HG02642 (cell line): ENCODE results near the gene ARHGAP25.

Source experiments
- ATAC-seq: cut with Tn5 transposase; IDR thresholded peaks from one replicate; pipeline ENCODE4 v1.9.1; 2021; ENCODE audit warnings: mild to moderate bottlenecking; ENCODE audit not compliant: unreplicated experiment, poor library complexity

ARHGAP25 gene

DNA sequence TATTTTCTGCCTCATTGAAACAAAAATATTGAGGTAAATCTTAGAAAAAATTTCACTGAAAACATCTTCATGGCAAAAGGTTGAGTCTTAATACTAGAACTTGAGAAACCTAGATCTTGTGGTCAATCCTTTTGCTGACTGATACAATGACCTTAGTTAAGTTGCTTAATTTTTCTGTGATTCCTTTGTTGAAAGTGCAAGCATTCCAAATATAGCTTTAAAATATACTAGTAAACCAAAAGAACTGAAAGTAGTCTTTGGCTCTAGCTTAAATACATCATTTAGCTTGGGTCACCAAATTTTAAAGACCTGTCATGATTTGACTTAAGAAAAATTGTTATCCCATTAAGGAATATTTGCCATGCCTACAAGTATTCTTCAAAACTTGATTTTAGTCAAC lies 119.9 kb downstream of the ARHGAP25 start:
- no peak for ATAC-seq

DNA sequence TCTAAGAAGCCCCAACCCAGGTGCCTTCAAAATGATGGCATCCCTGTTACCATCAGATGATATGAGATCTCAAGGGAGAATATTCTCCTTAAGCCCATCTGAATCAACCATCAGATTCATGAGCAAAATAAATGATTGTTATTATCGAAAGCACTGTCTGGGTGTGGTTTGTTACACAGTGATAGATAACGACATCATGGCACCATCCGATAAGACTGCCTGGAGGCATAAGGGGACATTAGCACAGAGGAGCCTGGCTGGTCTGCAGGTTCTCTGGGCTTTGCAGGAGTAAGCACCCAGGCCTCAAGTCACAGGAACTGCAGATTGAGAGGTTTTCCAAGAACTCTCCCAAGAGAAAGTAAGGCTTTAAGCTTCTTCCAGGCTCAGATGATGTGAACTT lies 120.9 kb downstream of the ARHGAP25 start:
- ATAC-seq, result no peak

DNA sequence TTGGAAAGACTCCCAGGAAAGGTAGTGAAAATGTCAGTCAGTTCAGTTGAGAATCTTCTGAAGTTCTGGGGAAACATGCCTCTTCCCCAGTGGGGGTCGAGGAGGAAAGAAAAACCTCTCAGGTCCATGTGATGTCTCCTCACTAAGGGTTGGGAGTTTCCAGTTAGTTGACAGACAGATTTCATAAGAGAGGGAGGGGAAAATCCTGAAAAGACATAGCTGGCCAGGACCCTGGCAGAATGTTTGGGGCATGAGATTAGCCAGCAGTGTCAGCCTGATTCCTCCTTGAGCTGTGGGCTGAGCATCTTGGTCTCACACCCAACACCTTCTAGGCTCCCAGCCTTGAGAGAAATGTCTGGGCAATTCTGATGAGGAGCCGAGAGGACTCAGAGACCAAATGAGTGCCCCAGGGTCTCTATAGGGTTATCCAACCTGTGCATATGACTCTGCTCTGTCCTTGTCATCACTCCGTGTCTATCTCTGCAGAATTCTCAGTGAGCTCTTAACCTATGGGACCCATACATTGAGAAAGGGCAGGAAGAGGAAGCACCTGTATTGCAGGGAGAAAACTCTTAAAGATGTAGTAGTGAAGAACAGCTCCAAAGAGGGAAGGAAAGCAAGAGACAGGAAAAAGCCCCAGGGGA lies 122.7 kb downstream of the ARHGAP25 start:
- no peak for ATAC-seq

DNA sequence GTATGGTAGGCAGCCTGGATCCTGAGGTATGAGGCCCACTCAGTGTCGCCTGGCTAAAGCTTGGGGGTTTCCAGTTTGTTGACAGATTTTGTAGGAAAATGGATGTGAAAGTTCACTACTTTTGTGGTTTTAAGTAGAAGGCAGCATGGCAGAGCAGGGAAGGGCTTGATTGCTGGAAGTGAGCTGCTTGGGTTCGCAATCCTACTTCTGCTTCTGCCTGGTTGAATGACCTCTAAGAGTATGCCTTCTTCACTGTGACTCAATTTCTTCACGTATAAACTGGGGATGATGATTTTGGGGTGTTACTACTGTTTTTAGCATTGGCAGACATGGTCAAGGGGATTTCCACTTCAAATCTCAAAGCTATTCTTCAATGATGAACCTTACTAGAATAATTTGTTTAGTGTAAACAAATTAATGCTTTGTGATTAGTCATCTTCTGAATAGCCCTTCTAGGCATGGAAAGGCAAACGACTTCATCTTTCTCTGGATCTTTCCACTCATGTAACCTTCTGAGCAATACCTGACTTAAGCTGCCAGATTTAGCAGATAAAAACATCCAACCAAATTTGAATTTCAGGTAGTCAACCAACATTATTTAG lies 123.3 kb downstream of the ARHGAP25 start:
- ATAC-seq, result no peak

DNA sequence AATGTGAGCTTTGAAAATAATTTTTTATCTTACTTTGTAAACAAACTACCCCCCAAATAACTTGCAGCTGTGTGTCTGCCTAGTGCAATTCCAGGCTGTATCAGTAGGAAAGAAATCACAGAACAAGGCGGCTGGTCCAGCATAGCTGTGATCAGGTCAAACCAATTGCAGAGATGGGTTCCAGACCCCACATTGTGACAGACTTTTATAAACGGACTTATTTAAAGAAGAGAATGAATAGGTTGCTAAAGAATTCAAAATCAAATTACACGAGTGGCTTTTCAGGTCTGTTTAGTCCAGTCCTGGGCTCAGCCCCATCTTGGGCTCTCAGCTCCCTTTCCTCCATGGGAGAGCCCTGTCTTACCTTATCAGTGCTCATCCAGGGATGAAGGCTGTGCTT lies 125.5 kb downstream of the ARHGAP25 start:
- no peak for ATAC-seq

DNA sequence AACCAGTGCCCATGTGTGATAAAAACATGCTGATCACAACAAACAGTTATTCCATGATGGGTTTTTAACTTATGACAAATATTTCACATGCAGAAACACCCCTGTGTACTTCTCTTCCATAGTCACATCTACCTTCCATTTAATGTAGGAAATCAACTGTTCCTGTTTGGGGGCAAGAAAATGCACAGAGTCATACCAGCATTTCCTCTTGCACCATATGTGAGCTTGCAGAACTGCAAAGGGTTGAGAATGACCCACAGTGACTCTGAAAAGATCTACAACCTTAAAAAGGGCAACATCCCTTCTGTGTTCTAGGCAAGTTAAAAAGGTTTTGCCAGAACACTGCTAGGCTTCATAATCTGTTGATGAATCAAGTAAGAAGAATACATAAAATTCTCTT lies 126.7 kb downstream of the ARHGAP25 start:
- no peak for ATAC-seq

DNA sequence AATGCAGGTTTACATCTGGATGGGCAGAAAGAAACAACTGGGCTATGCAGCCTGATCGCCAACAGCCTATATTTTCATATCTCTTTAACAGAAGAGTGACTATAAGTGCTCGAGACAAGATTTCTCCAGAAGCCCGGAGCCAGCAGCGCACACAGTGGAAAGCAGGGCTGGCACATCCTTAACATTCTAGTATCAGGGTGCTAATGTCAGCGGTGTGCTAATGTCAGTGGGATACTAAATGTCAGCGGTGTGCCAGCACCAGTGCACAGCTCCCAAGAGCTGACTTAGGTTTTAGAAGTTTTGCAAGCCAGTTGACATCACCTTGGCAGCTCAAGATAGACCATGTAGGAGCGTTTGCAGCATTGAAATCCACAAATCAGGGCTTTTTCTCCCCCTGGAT lies 128.3 kb downstream of the ARHGAP25 start:
- no peak for ATAC-seq

DNA sequence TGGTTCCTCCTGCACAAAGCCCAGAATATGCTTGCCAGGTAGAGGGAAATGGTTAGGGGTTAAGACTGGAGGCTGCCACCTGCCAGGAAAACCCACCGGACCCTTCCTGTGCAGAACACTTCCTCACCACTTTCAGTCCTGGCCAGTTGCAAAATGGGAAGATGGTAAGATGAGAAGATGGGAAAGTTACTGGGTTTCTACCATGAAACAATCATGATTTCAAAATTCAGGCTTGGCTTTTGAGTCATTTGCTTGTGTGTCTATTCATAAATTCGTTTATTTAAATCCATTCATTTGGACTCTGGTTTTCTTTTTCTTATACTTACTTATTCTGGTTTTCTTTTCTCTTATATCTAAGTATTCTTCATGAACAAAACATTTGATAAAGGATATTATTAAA lies 129.4 kb downstream of the ARHGAP25 start:
- ATAC-seq, result no peak

DNA sequence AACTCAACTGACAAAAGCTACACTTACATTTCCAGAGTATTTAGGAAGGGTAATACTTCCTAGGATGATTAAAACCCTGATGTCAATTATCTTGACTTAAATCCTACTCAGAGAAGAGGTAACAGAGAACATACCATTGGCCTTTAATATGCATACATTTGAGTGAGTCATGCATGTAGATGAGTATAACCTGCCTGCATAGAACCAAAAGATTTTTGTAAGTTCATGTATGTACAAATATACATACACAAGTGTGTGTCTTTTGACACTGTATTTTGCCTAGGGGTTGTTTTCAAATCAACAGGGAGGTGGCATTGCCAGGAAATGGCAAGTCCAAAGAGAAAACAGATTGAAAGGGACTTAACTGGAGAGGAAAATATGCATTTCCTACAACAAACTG lies 130.5 kb downstream of the ARHGAP25 start:
- ATAC-seq, result no peak

DNA sequence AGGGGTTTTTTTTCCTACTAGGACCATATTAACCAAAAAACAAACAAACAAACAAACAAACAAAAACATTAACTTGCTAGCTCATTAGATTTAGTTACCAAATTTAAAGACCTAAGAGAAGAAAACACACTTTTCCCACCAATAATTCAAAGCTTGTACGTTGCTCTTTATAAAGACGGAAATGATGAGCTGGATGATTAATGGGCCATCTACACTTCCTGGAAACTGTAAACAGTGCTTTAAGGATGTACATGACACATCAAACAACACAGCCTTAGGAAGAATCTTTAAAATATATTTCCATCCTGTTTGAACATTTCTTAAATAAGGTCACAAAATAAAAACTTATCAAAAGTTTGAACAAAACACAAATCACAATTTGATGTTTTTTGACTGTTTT lies 135.6 kb downstream of the ARHGAP25 start:
- ATAC-seq, result no peak

DNA sequence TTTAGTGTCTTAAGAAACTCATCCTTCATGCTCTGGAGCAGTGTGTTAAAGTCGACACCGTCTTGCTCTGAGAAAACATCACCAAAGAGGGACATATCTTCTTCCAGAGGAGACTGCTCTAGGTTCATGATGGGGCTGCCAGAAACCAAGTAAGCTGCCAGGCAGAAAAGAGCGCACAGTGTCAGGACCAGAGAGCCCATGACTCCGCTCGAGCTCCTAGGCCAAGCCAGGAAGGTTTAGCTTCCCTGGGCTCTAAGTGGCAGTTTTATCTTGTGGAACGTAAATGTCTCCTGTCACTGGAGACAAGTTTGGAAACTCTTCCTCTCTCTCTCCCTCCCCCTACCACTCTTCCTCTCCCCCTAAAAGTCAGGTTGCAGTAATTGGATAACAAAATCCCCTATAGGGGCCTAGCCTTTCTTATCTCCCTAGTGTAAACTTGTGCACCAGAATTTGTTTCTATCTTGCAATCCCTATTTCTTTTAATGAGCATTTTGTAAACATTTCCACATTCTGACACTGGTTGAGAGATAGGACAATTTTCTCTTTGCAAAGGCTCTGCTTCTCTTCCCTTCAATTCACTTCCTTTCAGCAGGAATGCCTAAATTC lies 136.7 kb downstream of the ARHGAP25 start, which contains the start of gene BMP10:
Gene BMP10 (minus strand): TSS at position 239 of the 606 bp plus-strand sequence. CDS start 39 bp downstream, at position 200.
- no peak for ATAC-seq
